Activated T-helper 1 cell treated with Interleukin-2 at 50 U/mL for 16 hours (primary cell): Measurements from ENCODE around the gene KSR1.
"Not testable (repeated sequence)": the region's sequence is repeated elsewhere in the genome, so short reads cannot be mapped to it uniquely, and the experiment has no call there.

Experiments used
- DNase-seq: peaks from one replicate; pipeline ENCODE4 v3.0.0-alpha.2; 2020; ENCODE audit warnings: low read depth

KSR1 gene

DNA sequence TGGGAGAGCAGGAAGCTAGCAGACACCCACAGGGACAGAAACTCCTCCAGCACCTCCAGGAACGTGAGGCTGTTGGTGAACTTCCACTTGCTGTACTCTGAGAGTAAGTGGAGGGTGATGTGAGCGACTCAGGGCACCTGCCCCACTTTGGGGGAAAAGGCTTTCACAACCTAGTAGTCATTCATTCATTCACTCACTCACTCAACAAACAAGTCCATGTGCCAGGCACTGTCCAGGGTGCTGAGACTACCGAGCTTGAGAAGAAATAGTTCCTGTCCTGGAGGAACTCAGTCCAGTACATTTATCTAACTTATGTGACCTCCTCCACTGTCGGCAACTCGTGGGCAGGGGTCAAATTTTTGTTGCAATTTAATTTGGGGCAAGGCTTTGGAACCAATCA is 201.4 kb downstream of the KSR1 start:
- no peak for DNase-seq

DNA sequence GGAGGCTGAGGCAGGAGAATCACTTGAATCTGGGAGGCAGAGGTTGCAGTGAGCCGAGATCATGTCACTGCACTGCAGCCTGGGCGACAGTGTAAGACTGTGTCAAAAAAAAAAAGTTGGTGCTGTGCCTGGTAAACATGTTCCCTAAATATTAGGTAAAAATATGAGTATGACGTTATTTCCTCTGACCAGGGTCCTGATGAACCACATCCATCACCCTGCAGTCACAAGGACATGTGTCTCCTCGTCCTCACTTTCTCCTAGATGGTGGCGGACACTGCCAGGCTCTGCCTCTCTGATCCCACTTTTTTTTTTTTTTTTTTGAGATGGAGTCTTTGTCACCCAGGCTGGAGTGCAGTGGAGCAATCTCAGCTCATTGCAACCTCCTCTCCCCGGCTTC is 203.4 kb downstream of the KSR1 start:
- DNase-seq: no peak

DNA sequence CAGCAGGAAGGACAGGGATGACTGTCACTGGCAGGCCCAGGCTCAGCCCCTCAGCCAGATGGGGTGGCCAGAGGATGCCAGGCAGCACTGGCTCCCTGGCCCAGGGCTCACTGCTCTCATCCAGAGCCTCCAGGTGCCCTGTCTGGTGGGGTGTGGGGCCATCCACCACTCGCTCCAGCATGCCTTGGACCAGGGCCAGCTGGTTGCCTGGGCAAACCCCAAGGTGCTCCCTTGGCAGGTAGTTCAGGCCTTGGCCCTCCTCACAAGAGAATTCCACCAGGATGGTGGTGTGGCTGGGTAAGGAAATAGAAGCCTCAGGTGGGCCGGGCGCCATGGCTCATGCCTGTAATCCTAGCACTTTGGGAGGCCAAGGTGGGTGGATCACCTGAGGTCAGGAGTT is 204.2 kb downstream of the KSR1 start:
- no peak for DNase-seq

DNA sequence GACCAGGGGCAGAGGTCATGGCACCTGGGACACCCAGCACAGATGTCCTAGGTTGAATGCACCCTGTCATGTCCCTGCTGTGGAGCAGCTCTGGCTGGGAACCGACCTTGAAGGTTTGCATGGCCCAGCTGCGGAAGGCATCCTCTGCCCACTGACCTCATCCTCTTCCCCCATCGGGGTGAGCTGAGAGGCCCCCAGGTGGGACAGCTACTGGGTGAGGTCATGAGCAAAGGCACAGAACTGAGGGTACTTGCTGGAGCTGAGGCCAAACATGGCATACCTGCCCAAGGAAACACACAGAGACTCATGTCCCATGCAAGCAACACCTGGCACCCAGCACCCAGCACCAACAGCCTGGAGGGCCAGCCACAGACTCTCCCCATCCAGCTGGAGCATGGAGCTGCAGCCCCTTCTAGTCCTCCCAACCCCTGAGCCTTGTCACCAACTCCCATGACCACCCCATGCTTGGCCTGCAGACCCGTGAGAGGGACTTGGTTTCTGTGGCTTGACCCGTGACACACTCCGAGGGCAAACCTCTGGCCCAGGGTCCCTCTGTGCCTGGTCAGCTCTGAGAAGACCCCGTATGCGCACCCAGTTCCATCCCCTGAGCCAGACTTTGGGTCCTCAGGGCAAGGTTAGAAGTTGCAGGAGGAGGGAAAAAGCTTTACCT is 207.8 kb downstream of the KSR1 start:
- DNase-seq: no peak

DNA sequence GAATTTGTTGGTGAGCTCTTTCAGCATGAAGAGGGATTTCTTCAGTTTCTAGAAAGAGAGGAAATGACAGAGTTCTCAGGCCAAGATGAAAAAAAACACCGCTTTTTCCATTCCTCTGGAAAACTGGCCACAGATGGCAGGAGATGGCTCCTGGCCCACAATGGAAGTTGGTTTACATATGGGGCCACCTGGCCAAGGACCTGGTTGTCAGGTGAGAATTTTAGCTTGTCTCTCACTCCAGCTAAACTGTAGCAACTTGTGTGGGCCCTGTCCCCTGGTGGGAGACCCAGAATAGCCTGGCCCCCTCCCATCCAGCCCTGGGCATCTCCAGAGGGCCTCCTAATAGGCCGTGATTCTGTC is 208.3 kb downstream of the KSR1 start:
- no peak for DNase-seq

DNA sequence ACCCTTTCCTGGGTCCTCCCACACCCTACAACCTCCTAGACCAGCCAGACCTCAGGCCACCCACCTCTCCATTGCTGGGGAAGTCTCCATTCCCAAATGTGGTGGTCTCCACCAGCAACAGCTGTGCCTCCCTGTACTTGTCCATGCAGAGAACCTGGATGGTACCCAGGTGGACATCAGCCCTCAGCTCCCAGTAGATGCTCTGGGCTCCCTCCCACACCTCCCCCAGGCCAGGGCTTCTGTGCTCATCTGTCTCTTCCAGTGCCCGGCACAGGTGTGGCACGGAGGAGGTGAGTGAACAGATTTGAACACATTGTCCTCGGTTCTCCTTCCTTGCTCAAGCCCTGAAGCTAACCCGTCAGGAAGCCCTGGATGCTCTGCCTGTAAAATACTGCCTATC is 209.3 kb downstream of the KSR1 start:
- no peak for DNase-seq

DNA sequence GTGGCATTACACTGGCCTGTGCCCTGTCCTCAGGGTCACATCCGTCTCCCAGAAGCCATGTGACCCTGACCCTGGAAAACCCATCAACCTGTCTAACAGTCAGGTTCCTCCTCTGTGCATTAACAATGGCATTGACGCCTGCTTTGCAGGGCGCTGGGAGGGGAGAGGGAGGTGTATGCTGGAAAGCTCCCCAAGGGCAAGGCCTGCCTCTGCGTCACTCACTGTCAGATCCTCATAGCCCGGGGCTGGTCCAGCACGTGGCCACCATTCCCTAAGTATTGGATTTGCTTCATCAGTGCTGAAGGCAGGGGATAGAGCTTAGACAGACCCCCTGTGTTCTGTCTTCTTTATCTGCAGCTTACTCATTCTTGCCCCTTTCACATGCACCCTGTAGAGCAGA is 210.0 kb downstream of the KSR1 start:
- not testable (repeated sequence) for DNase-seq

DNA sequence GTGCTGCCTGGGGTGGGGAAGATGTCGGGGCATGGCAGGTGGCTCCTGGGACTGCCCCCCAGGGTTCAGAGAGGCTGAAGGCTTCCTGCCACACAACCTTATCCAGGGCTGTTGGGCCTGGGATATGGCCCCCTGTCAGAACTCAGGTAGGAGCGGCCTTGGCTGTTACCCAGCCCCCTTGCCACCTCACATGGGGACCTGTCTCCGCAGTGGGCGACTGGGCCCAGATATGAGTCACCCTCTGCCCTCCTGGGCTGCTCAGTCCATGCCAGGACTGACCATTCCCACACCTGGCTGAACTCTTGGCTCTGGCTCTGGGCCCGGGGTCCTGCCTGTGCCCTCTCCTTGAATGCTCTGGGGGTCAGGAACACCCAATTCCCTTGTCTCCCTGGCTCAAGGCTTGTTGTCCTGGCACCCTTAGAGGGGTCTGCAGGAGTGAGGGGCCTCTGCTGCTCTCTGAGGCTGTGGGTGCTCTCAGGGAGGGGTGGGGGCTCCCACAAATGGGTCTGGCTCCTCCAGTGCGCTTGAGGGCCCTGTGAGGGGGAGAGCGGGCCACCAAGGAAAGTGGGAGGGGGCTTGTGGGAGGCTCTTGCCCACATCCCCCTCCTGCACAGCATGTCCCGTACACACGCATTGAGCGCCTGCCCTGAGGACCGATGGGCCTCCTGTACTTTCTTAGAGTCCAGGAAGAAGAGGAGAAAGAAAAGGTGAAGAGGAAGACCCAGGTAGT is 210.7 kb downstream of the KSR1 start:
- no peak for DNase-seq

DNA sequence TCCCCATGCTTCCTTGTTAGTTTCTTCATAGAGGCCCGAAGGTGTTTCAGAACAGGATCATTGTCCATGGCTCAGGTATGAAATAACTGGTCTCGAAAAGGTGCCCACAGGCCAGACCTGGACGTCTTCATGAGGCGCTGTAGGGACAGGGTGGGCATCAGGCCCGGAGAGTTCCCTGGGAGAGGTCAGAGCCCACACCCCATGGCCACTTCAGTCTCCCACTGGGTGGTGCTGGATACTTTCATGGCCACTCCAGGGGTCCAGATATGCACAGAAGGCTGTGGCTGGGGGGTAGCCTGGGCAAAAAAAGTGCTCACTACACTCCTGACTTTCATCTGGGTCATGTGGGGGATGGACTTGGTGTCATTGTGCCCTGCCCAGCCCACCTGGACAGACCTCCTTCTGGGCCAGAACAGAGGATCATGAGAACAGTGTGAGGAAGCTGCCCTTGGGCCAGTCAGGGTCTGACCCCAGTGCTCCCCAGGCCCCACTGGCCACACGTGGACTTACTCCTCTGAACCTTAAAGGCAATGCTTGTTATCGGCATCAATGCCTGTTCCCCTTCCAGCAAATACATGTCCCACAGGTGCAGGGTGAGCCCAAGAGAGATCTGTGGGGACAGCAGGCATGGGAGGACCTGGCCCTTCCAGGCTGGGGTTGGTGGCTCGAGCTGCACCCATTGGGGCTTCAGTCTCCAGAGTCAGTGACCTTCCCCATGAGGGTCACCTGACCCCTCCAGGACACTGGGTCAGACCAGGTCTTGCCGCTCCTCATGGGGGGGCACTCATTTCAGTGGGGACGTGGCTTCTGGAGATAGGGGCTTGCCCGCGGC is 211.6 kb downstream of the KSR1 start:
- DNase-seq: no peak

DNA sequence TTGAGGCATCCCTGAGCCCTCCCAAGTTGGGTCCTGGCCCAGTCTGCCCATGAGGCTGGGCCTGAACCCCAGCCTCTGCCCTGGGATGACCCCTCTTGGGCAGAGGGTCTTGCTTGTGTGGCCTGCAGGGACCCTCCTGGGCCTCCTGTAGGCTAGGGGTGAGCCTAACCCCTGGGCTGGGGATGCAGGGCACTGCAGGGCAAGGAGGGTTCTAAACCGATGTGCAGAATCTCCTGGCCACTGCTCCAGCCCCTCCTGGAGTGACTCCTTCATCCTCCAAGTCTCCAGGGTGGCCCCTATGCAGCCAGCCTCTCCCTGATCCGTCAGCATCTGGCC is 212.2 kb downstream of the KSR1 start:
- no peak for DNase-seq

DNA sequence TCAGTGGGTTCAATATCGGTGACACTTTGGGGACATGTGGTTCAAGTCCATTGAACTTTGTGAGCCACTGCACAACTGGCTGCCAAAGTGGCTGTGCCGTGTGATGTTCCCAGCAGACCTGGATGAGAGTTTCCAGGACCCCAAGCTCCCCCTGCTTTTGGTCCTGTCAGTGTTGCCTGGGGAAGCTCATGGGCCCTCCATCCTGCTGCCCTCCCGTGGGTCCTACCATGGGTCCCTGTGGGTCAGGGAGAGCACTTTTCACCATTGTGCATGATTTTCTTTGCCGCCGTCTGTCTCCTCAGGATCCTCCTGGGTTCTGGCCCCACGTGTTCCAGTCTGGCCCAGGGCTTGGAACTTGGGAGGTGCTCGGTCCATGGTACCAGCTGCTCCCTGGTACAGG is 212.9 kb downstream of the KSR1 start:
- DNase-seq: no peak

DNA sequence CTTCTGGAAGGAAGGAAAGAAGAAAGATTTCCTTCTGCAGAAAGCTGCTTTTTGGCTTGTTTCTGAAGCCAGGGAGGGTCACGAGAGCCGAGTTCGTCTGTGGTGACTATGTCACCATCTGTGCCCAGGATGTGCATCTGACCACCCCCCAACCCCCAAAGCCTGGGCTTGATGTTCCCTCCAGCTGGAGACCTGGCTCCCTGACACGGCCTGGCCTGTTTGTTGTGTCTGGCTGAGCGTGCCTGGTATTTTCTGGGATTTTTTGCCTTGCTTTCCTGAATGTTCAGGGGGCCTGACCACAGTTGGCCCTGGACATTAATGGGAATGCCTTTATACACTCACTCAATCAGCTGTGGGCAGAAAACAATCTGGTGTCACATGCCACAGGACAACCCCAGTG is 213.6 kb downstream of the KSR1 start:
- no peak for DNase-seq

DNA sequence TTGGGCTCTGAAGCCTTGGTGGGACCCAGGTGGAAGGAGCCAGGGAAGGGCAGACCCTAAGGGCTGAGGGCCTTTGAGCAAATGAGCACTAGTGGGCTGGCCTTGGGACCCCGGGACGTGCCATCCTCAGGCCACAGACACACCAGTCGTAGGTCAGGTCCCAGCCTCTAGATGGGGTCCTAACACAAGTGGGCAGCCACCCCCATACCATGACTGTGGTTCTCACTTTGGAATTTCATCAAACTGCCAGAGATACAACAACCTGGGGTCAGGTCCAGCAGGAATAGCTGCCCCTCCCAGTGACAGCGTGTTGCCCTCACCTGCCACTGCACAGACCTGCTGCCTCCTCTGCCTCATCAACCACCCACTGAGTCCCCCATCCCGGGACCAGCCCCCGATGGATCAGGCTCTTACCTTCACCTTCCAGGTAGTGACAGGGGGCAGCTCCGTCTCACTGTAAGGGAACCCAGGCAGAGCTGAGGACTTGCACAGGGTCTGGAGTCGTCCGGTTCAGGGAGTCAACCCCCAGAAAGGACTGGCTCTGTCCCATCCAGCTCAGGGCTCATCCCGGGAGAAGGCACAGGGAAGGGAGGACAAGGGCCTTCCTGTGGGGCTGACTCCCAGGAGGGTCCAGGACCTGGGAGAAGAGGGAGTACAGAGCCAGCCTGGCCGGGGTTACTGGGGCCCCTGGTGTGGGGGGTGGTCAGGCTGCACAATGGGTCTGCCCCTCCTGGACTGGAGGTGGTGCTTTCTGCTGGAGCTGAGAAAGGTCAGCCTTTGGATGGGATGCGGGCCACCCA is 214.7 kb downstream of the KSR1 start:
- DNase-seq: no peak

DNA sequence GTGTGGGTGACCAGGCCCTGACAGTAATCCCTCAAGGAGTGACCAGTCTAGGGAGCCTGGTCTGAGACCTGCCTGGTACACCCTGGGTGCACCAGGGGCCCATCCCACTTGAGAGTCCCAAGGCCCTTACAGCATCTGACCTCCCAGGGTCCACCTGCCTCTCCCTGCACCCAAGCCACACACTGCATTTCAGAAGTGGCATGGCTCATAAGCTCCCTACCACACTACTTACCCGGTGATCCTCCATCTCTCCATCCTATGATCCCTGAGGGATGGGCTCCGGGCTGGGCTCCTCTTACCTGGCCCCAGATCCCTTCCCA is 215.3 kb downstream of the KSR1 start:
- no peak for DNase-seq

DNA sequence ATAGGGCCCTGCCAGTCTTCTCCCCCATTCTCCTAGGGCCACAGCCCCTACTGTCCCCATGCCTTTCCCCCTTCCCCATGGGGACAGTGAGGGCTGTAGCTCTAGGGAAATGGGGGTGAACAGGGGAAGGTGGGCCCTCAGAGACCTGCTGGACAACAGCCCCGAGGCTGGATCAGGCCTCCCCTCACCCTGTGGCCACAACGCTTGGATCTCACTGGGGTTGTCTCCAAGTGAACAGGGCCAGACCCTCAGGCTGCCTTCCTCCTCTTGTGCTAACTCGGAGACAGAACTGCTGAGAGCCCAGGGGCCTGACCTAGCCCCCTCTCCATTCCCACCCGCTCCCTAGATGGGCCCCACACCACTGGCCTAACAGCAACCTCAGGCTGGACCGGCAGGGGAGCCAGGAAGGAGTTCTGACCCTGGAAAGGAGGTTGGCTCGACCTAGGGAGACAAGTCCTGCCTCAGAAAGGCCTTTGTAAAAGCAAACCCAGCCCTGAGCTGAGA is 215.8 kb downstream of the KSR1 start:
- not testable (repeated sequence) for DNase-seq

DNA sequence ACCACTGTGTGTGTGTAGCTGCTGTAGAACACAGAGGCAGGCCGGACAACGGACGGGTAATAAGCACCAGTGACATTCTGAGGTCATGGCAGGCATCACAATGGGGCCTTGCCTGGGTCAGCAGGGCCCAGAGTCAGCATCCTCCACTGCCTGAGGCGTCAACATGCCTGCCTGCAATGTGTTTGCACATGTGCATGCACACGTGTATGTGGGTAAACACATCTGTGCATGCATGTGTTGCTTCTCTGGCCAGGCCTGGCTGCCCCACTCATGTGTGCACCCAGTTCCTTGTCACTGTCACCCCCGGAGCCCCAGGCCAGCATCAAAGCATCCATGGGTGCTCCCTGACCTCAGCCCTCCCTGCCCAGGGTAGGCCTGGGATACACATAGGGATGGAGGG is 218.1 kb downstream of the KSR1 start:
- DNase-seq: no peak
